GM19455 (cell line): Measurements from ENCODE around the gene CAMTA1.
"Not testable (repeated sequence)": the region's sequence is repeated elsewhere in the genome, so short reads cannot be mapped to it uniquely, and the experiment has no call there.

Source experiments
- ATAC-seq: cut with Tn5 transposase; IDR thresholded peaks from one replicate; pipeline ENCODE4 v1.9.1; 2021; ENCODE audit not compliant: unreplicated experiment

Gene CAMTA1

GRCh38 chr1:7409278-7409677, 624.0 kb downstream of the CAMTA1 start:
- no peak for ATAC-seq

GRCh38 chr1:7410156-7410555, 624.9 kb downstream of the CAMTA1 start:
- no peak for ATAC-seq

- ATAC-seq = not testable (repeated sequence)
Measured at GRCh38 chr1:7417618-7418017, 632.4 kb downstream of the CAMTA1 start.

GRCh38 chr1:7418442-7419080, 633.3 kb downstream of the CAMTA1 start:
- ATAC-seq = no peak

GRCh38 chr1:7420098-7420445, 634.8 kb downstream of the CAMTA1 start:
- no peak for ATAC-seq

- no peak for ATAC-seq
Measured at GRCh38 chr1:7420470-7421100, 635.3 kb downstream of the CAMTA1 start.

GRCh38 chr1:7421471-7422075, 636.3 kb downstream of the CAMTA1 start:
- ATAC-seq = no peak

GRCh38 chr1:7422081-7422480, 636.8 kb downstream of the CAMTA1 start:
- no peak for ATAC-seq

GRCh38 chr1:7422561-7422960, 637.3 kb downstream of the CAMTA1 start:
- no peak for ATAC-seq

GRCh38 chr1:7422966-7423365, 637.7 kb downstream of the CAMTA1 start:
- no peak for ATAC-seq

GRCh38 chr1:7424352-7424890, 639.2 kb downstream of the CAMTA1 start:
- no peak for ATAC-seq

GRCh38 chr1:7425229-7425628, 640.0 kb downstream of the CAMTA1 start:
- no peak for ATAC-seq

- no peak for ATAC-seq
Measured at GRCh38 chr1:7425771-7426170, 640.5 kb downstream of the CAMTA1 start.

- no peak for ATAC-seq
Measured at GRCh38 chr1:7426780-7427604, 641.7 kb downstream of the CAMTA1 start.

- ATAC-seq = no peak
Measured at GRCh38 chr1:7427605-7428300, 642.5 kb downstream of the CAMTA1 start.

- no peak for ATAC-seq
Measured at GRCh38 chr1:7429290-7429689, 644.0 kb downstream of the CAMTA1 start.

GRCh38 chr1:7430047-7430608, 644.9 kb downstream of the CAMTA1 start:
- ATAC-seq = no peak

- ATAC-seq = no peak
Measured at GRCh38 chr1:7430691-7431090, 645.4 kb downstream of the CAMTA1 start.

- ATAC-seq = no peak
Measured at GRCh38 chr1:7432102-7432899, 647.0 kb downstream of the CAMTA1 start.

GRCh38 chr1:7432900-7433380, 647.7 kb downstream of the CAMTA1 start:
- no peak for ATAC-seq
